Prostate gland (tissue), 2 donors: ENCODE data around the gene PRRC2C. TPM values are rescaled to one million over a fixed set of nuclear protein-coding genes. Genes with fewer than 3 reads are reported as not detected.

Source experiments
- DNase-seq: peaks from one replicate; pipeline ENCODE4 v3.0.0-alpha.2; 2019; ENCODE audit warnings: low spot score
- H3K27ac ChIP-seq, 2 donors: fragments of 200-600 bp; sonication (generic); 2 replicates each; pipeline ENCODE4 v1.5.1; 2017 to 2019
- H3K27me3 ChIP-seq: fragments of 200-600 bp; sonication (generic); replicated peaks from 2 replicates; pipeline ENCODE4 v1.5.1; 2019; ENCODE audit not compliant: insufficient read depth
- H3K36me3 ChIP-seq, 2 donors: fragments of 200-600 bp; sonication (generic); 1 replicate in 1 of 2; 2 replicates in 1 of 2; pipeline versions ENCODE4 v1.5.1 to v1.8.1; 2017 to 2019
- H3K4me1 ChIP-seq: fragments of 200-600 bp; sonication (generic); replicated peaks from 2 replicates; pipeline ENCODE4 v1.5.1; 2019
- H3K4me3 ChIP-seq, 2 donors: fragments of 200-600 bp; sonication (generic); 2 replicates each; pipeline ENCODE4 v1.5.1; 2017 to 2019
- H3K9me3 ChIP-seq: fragments of 200-600 bp; sonication (generic); 2 replicates; pipeline ENCODE4 v1.5.1; 2017
- CTCF ChIP-seq, 4 experiments: fragments of 200-600 bp in 2 of 4; fragments of 450-650 bp in 2 of 4; sonication (generic) in 2 of 4; IDR thresholded peaks; 1 replicate in 3 of 4; 2 replicates in 1 of 4; pipeline ENCODE4 v1.5.1; 2016 to 2019; ENCODE audit warnings: antibody characterized with exemption in 4 of 4, mild to moderate bottlenecking in 2 of 4, moderate library complexity in 2 of 4
- POLR2A ChIP-seq: fragments of 450-650 bp; IDR thresholded peaks from one replicate; pipeline ENCODE4 v1.6.1; 2016; ENCODE audit warnings: antibody characterized with exemption, mild to moderate bottlenecking
- POLR2AphosphoS5 ChIP-seq: sonication (generic); formaldehyde crosslinking; IDR thresholded peaks from one replicate; pipeline ENCODE4 v1.6.1; 2017; ENCODE audit warnings: antibody characterized with exemption
- whole genome bisulfite sequencing: methylation state at CpG from one replicate; pipeline ENCODE4 v1.1.5; 2018; 5-methylcytosine and 5-hydroxymethylcytosine counted together
- intact Hi-C: fragments of 100-400 bp; cut with DNase I; formaldehyde crosslinking; loops from one replicate; pipeline ENCODE4 v1.14.2; 2022
- total RNA-seq, 2 donors: library from RNA; depleted of rRNA; stranded (reverse); fragments of >200 nt; gene quantifications; one replicate each; pipeline ENCODE4 v1.1.0, GENCODE V29; 2016

Gene PRRC2C
- total RNA-seq, 2 donors from 2014 or later = 70.1 to 115 TPM

- Histone ChIP-seq H3K27me3 (no peaks in the 10 kb centered on the region), H3K4me1 (no peaks in the 10 kb centered on the region), H3K27ac (no peak overlapping the region), H3K36me3 (no peaks in the 10 kb centered on the region), H3K4me3 (no peak overlapping the region), H3K9me3 (no peaks in the 10 kb centered on the region)
- no peak for TF ChIP-seq CTCF (IDR thresholded peaks at IDR 0.05)
- no peak for TF ChIP-seq POLR2AphosphoS5
- no peak for TF ChIP-seq POLR2A
- intact Hi-C loops = no loop called here
- WGBS = 78% methylated on average over 7 of the region's 7 CpGs
- no peak for DNase-seq
Measured at GRCh38 chr1:171472183-171472647, 13.1 kb upstream of the PRRC2C start.

GRCh38 chr1:171476829-171477228 lies 8.5 kb upstream of the PRRC2C start:
- Histone ChIP-seq H3K4me1 (no peaks in the 10 kb centered on the region), H3K27ac (no peak overlapping the region), H3K9me3 (no peaks in the 10 kb centered on the region), H3K27me3 (no peaks in the 10 kb centered on the region), H3K4me3 (no peak overlapping the region), H3K36me3 (no peaks in the 10 kb centered on the region)
- intact Hi-C loops = no loop called here
- WGBS = 79% methylated on average over 1 of the region's 1 CpG
- TF ChIP-seq POLR2AphosphoS5 = no peak
- TF ChIP-seq CTCF (IDR thresholded peaks at IDR 0.05) = no peak
- no peak for TF ChIP-seq POLR2A
- no peak for DNase-seq

DNA sequence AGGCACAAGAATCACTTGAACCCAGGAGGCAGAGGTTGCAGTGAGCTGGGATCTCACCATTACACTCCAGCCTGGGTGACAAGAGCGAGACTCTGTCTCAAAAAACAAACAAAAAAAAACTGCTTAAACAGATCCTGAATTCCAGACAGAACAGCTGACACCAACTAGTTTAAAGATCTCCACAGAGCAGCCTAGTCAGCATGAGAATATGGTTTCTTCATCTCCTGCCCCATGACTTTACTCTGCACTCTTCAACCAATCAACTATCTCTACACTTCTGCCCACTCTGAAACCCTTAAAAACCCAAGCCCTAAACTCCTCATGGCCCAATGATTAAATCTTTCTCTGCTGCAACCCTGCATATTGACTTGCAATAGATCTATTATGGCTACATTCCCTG lies 7.5 kb upstream of the PRRC2C start:
- no peaks in the 10 kb centered on the region for H3K36me3 ChIP-seq
- H3K4me1 ChIP-seq = no peaks in the 10 kb centered on the region
- intact Hi-C loops = no loop called here
- H3K27me3 ChIP-seq = no peaks in the 10 kb centered on the region
- H3K4me3 ChIP-seq = no peak overlapping the region
- no peaks in the 10 kb centered on the region for H3K9me3 ChIP-seq
- H3K27ac ChIP-seq = no peak overlapping the region
- 88% methylated on average over 1 of the region's 1 CpG for WGBS
- TF ChIP-seq POLR2AphosphoS5 (no peak), POLR2A (no peak), CTCF (IDR thresholded peaks at IDR 0.05) (no peak)
- no peak for DNase-seq

- 34% methylated on average over 2 of the region's 2 CpGs for WGBS
- H3K4me1 ChIP-seq = no peaks in the 10 kb centered on the region
- TF ChIP-seq CTCF (IDR thresholded peaks at IDR 0.05) = no peak
- TF ChIP-seq POLR2A = no peak
- no peak for TF ChIP-seq POLR2AphosphoS5
- no peak overlapping the region for H3K27ac ChIP-seq
- H3K4me3 ChIP-seq = no peak overlapping the region
- intact Hi-C loops = loop anchor here (5.0 kb wide), 1 partner anchor 237 kb away; no protein-coding TSS in a partner anchor
- H3K27me3 ChIP-seq = no peaks in the 10 kb centered on the region
- no peaks in the 10 kb centered on the region for H3K9me3 ChIP-seq
- no peaks in the 10 kb centered on the region for H3K36me3 ChIP-seq
- no peak for DNase-seq
Measured at GRCh38 chr1:171480035-171480434, 5.3 kb upstream of the PRRC2C start.

DNA sequence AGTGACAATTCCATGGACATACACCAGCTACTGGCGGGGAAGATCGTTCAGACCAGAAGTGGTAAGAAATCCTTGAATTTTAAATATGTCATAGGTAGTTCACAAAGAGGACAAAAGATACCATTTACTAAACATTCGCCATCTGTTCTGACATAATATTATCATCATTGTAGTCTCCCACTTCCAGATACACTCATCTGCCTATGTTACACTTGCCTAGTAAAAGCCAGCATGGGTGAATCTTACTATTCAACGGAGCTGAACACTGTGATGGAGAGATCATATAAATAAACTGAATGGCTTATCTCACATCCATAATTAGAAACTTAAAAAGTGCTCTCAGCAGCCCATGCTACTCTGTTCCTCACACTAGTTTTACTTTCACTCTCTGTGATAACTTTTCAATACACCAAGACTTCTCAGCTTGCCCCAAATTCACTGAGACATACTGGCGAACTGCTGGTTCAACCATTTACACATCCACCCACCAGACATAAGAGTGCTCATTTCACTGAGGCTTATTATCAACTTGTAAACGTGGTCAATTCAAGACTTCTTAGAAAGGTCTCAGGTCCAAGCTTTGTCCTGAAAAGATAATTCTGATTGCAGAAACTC lies 463 bp upstream of the PRRC2C start:
- Histone ChIP-seq H3K27me3 (no peaks in the 10 kb centered on the region), H3K4me3 (peak overlapping the region; percentile 82 to 85), H3K4me1 (no peaks in the 10 kb centered on the region), H3K36me3 (no peaks in the 10 kb centered on the region), H3K27ac (peak overlapping the region; percentile 98), H3K9me3 (no peaks in the 10 kb centered on the region)
- intact Hi-C loops = loop anchor here (5.0 kb wide), 2 partner anchors 232 to 297 kb away; partner anchors contain the start of gene METTL13
- WGBS = 21% methylated on average over 6 of the region's 6 CpGs
- TF ChIP-seq POLR2A = no peak
- no peak for DNase-seq
